ENCODE data around the gene OR11L1.

DNA sequence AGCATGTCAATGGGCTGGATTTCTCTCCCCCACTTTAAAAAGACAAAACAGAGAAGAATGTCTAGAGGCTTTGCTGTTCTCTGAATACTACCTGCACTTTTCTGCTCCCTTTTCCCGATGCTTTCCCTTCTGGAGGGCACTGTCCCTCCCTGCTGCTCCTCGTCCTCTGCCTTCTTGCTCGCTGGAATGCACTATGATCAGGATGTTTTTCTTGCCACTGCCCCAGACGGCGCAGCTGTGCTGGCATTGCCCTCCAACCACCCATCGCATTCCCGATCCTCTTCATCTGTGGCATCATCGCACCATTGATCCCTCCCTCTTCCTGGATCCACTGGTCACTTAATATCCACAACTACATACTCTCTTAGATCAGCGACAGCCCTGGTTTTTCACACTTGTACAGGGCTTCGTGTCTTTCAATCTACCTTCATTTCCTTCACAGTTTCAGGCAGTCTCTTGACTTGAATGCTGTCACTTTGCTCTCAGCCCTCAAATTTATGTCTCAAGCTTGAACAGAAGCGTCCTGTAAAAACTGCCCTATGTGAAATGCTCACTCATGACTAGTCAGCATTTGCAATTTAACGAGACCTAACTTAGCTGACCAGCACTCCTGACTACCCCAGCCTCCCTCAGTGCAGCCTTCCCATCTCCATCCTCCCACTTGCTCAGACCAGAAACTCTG, 3.5 kb upstream of the OR11L1 start:
- TF ChIP-seq, protein P1, sequence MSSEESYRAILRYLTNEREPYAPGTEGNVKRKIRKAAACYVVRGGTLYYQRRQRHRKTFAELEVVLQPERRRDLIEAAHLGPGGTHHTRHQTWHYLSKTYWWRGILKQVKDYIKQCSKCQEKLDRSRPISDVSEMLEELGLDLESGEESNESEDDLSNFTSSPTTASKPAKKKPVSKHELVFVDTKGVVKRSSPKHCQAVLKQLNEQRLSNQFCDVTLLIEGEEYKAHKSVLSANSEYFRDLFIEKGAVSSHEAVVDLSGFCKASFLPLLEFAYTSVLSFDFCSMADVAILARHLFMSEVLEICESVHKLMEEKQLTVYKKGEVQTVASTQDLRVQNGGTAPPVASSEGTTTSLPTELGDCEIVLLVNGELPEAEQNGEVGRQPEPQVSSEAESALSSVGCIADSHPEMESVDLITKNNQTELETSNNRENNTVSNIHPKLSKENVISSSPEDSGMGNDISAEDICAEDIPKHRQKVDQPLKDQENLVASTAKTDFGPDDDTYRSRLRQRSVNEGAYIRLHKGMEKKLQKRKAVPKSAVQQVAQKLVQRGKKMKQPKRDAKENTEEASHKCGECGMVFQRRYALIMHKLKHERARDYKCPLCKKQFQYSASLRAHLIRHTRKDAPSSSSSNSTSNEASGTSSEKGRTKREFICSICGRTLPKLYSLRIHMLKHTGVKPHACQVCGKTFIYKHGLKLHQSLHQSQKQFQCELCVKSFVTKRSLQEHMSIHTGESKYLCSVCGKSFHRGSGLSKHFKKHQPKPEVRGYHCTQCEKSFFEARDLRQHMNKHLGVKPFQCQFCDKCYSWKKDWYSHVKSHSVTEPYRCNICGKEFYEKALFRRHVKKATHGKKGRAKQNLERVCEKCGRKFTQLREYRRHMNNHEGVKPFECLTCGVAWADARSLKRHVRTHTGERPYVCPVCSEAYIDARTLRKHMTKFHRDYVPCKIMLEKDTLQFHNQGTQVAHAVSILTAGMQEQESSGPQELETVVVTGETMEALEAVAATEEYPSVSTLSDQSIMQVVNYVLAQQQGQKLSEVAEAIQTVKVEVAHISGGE (tag by site-specific recombination; conservative IDR thresholded peaks at IDR 0.05; ENCODE audit: low read depth) = no peak
- TF ChIP-seq ZNF404 (tag by site-specific recombination; IDR thresholded peaks at IDR 0.05) = no peak
- no peak for TF ChIP-seq ZNF274 (IDR thresholded peaks at IDR 0.05; ENCODE audit: low read length)
- TF ChIP-seq ZNF274 (tag by site-specific recombination; IDR thresholded peaks at IDR 0.05; ENCODE audit: borderline replicate concordance) = no peak
- no peak for TF ChIP-seq SP7 (tag by site-specific recombination; IDR thresholded peaks at IDR 0.05)
- TF ChIP-seq, protein P2, sequence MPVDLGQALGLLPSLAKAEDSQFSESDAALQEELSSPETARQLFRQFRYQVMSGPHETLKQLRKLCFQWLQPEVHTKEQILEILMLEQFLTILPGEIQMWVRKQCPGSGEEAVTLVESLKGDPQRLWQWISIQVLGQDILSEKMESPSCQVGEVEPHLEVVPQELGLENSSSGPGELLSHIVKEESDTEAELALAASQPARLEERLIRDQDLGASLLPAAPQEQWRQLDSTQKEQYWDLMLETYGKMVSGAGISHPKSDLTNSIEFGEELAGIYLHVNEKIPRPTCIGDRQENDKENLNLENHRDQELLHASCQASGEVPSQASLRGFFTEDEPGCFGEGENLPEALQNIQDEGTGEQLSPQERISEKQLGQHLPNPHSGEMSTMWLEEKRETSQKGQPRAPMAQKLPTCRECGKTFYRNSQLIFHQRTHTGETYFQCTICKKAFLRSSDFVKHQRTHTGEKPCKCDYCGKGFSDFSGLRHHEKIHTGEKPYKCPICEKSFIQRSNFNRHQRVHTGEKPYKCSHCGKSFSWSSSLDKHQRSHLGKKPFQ (tag by site-specific recombination; IDR thresholded peaks at IDR 0.05) = no peak
- TF ChIP-seq ZNF747 (tag by site-specific recombination; IDR thresholded peaks at IDR 0.05) = no peak
- no peak for TF ChIP-seq TCF7L2 (IDR thresholded peaks at IDR 0.05; ENCODE audit: borderline replicate concordance, low read depth, low read length)
- TF ChIP-seq, protein P3, sequence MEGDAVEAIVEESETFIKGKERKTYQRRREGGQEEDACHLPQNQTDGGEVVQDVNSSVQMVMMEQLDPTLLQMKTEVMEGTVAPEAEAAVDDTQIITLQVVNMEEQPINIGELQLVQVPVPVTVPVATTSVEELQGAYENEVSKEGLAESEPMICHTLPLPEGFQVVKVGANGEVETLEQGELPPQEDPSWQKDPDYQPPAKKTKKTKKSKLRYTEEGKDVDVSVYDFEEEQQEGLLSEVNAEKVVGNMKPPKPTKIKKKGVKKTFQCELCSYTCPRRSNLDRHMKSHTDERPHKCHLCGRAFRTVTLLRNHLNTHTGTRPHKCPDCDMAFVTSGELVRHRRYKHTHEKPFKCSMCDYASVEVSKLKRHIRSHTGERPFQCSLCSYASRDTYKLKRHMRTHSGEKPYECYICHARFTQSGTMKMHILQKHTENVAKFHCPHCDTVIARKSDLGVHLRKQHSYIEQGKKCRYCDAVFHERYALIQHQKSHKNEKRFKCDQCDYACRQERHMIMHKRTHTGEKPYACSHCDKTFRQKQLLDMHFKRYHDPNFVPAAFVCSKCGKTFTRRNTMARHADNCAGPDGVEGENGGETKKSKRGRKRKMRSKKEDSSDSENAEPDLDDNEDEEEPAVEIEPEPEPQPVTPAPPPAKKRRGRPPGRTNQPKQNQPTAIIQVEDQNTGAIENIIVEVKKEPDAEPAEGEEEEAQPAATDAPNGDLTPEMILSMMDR (tag by site-specific recombination; IDR thresholded peaks at IDR 0.05) = no peak
- TF ChIP-seq ZNF24 (tag by site-specific recombination; IDR thresholded peaks at IDR 0.05) = no peak
- TF ChIP-seq, protein P4, sequence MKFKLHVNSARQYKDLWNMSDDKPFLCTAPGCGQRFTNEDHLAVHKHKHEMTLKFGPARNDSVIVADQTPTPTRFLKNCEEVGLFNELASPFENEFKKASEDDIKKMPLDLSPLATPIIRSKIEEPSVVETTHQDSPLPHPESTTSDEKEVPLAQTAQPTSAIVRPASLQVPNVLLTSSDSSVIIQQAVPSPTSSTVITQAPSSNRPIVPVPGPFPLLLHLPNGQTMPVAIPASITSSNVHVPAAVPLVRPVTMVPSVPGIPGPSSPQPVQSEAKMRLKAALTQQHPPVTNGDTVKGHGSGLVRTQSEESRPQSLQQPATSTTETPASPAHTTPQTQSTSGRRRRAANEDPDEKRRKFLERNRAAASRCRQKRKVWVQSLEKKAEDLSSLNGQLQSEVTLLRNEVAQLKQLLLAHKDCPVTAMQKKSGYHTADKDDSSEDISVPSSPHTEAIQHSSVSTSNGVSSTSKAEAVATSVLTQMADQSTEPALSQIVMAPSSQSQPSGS (tag by site-specific recombination; IDR thresholded peaks at IDR 0.05; ENCODE audit: low read depth) = no peak
- TF ChIP-seq ZNF223 (tag by site-specific recombination; IDR thresholded peaks at IDR 0.05) = no peak
- TF ChIP-seq, protein P5, sequence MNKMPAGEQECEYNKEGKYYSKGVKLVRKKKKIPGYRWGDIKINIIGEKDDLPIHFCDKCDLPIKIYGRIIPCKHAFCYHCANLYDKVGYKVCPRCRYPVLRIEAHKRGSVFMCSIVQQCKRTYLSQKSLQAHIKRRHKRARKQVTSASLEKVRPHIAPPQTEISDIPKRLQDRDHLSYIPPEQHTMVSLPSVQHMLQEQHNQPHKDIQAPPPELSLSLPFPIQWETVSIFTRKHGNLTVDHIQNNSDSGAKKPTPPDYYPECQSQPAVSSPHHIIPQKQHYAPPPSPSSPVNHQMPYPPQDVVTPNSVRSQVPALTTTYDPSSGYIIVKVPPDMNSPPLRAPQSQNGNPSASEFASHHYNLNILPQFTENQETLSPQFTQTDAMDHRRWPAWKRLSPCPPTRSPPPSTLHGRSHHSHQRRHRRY (tag by site-specific recombination; IDR thresholded peaks at IDR 0.05) = no peak
- TF ChIP-seq ZNF707 (tag by site-specific recombination; IDR thresholded peaks at IDR 0.05) = no peak

Measured in HEK293 (cell line).